ENCODE data around the gene RPS21.
"Not testable (repeated sequence)": the region's sequence is repeated elsewhere in the genome, so short reads cannot be mapped to it uniquely, and the experiment has no call there.

Gene RPS21

DNA sequence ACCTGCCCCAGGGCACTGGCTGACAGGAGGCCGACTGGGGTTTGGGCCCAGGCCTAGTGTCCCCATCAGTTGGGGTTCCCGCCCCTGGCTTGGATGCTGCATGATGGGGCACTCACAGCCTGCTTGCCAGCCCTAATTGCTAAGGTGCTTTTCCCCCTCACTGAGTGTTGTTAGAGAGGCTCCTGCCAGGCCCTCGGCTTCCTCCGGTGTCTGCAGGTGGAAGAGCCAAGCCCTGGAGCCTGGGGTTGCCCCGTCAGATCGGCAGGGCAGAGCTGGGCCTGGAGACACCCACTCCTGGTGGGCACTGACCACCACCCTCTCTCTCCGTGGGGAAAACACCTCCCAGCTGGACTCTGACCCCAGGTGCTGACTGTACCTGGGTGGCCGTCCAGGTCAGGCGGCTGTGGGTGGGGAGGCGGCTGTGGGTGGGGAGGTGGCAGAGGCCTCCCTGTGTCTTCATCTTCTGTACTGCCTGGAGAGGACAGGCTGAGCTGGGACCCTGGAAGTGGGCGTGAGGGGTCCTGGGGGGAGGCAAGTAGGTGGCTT, 26.2 kb downstream of the RPS21 start:
- no peak for DNase-seq

GRCh38 chr20:62413896-62414481, 27.1 kb downstream of the RPS21 start:
- DNase-seq, result peak; percentile 48

DNA sequence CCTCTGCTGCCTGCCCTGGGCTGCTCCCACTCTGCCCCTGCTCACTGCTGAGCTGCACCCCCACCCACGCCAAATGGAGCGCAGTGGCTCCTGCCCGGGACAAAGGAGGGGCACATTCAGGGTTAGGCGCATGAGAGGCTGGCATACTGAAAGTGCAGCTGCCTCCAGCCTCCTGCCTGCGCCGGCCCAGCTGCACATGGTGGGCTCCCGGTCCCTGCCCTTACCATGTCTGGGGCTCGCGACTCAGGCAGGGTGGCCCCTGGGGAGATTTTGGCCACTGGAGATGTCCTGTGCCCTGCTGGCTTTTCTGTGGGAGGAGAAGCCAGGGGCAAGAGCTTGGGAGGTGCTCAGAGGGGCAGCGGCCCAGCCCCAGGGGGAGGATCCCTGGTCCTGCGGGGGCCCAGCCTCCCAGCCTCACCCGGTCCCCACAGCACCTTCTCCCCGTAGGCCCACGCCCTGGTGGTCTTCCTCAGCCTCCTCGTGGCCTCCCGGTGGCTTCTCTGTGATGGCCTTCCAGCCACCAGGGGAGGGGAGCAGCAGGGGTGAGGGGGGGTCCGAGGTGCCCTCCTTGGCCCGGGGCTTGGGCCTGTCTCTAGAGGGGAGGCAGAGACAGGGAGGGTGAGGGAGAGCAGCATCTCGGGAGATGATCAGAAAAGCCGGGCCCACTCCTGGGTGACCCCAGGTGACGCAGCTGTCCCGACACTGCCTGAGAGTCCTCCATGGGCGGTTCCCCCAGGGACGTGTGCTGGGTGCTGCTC, 28.6 kb downstream of the RPS21 start:
- no peak for DNase-seq

DNA sequence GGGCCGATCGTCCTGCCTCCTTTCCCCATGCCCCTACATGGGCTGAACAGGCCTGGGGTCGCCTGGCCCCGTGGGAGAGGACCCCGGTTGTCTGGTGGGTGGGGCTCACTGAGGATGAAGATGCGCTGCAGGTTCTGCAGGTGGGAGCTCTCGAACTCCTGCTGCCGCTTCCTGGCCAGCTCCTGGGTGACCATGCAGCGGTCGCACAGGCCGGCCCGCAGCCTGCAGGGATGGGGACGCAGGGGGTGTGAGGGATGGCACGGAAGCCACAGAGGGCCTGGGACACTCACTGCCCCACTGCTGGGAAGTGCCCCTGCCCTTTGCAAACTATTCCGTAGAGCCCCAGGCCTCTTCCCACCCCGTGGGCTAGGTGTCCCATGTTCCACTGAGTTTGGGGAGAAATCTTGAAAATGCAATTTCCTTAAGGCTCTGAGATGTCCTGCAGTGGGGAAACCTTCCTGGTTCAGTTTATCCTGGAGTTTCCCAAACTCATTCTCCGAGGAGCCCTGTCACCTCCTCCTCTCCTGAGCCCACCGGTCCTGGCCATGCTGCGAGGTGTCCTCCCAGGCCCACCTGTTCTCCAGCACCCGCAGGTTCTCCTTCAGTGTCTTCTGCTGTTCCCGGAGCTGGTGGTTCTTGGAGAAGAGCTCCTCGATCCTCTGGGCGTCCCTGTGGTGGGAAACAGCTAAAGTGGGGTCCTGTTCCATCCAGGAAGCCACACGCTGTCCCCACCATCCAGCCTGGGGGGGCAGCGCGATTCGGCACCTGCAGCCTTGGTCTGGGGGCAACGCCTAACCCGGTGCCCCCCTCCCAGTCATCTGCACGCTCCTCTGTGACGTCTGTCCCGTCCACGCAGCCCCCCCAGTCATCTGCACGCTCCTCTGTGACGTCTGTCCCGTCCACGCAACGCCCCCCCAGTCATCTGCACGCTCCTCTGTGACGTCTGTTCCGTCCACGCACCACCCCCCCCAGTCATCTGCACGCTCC, 30.0 kb downstream of the RPS21 start:
- no peak for DNase-seq

GRCh38 chr20:62417981-62418708, 31.2 kb downstream of the RPS21 start:
- DNase-seq, result no peak

DNA sequence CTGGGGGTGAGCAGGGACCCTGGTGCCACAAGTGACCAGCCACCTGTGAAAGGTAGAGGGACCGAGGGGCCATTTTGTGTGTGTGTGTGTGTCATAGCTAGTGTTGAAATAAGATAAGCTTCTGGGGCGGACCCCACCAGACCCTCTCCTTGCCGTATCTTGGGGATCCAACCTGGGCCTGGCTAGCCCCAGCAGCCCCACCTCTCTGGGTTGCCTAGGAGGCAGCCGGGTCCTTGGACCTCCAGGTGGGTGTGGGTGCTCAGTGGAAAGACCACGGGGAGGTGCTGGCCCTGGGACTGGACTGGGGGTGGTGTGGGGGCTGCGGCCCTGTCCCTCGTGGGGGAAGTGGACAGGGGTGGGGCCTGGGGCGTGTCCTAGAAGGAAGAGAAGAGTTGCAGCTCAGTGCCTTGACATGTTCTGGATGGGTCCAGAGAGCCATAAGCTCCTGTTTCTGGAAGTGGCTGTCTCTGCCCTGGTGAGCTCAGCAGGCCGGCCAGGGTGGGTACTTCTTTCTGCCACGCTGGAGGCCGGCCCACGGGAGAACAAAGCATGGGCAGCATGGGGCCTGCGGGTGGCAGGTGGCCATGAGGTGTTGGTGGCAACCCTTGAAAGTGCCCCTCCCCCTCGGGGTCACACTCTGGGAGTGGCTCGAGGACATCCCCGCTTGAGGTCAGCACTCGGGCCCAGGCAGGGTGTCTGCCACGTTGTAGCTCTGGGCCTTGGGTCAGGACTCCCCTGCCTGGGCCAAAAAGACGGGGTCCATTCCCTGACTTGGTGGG, 32.0 kb downstream of the RPS21 start:
- DNase-seq, result no peak

GRCh38 chr20:62419759-62420158, 32.9 kb downstream of the RPS21 start:
- no peak for DNase-seq

DNA sequence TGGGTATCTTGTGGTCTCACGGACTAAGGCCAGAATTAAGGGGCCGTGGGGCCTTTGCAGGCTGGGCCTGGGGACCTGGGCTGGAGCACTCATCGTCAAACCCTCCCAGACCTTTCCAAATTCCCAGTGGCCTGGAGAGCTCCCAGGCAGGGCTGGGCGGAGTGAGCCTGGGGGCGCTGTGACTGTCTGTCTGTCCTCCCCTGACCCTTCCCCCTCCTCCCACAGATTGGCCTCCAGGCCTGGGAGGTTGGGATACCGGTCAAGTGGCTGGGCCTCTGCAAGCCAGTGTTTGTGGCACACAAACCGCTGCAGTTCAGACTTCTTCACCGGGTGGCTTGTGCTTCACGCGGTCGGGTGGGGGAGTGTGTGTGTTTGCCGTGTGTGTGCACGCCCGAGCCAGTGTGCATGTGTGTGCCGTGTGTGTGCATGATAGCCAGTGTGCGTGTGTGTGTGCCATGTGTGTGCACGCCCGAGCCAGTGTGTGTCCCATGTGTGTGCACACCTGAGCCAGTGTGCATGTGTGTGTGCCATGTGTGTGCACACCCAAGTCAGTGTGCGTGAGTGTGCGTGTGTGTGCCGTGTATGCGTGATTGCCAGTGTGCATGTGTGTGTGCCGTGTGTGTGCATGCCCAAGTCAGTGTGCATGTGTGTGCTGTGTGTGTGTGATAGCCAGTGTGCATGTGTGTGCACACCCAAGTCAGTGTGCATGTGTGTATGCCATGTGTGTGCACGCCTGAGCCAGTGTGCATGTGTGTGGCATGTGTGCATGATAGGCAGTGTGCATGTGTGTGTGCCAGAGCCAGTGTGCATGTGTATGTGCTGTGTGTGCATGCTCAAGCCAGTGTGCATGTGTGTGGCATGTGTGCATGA, 34.2 kb downstream of the RPS21 start:
- DNase-seq, result no peak

DNA sequence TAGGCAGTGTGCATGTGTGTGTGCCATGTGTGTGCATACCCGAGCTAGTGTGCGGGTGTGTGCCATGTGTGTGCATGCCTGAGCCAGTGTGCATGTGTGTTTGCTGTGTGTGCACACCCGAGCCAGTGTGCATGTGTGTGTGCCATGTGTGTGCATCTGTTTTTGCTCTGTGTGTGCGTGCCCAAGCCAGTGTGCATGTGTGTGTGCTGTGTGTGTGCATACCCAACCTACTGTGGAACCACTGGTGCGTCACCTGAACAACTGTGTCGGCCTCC, 34.8 kb downstream of the RPS21 start:
- no peak for DNase-seq

GRCh38 chr20:62422636-62423325, 35.9 kb downstream of the RPS21 start:
- DNase-seq, result no peak

DNA sequence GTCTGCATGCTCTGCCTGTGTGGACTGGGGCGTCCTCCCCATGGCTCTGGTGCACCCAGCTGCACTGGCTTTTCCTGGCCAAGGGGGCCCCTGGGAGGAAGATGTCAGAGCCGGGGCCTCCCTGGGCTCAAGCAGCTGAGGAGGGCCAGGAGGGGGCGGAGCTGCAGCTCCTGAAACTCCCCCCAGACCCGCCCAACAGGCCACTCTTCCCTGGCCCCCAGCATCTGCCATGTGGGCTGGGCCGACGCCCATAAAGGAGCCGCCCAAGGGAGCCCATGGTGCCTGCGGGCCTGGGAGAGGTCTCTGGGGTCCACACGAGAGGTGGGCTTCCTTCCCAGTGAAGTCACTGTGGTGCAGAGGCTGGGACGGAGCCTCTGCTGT, 36.4 kb downstream of the RPS21 start:
- DNase-seq, result no peak

DNA sequence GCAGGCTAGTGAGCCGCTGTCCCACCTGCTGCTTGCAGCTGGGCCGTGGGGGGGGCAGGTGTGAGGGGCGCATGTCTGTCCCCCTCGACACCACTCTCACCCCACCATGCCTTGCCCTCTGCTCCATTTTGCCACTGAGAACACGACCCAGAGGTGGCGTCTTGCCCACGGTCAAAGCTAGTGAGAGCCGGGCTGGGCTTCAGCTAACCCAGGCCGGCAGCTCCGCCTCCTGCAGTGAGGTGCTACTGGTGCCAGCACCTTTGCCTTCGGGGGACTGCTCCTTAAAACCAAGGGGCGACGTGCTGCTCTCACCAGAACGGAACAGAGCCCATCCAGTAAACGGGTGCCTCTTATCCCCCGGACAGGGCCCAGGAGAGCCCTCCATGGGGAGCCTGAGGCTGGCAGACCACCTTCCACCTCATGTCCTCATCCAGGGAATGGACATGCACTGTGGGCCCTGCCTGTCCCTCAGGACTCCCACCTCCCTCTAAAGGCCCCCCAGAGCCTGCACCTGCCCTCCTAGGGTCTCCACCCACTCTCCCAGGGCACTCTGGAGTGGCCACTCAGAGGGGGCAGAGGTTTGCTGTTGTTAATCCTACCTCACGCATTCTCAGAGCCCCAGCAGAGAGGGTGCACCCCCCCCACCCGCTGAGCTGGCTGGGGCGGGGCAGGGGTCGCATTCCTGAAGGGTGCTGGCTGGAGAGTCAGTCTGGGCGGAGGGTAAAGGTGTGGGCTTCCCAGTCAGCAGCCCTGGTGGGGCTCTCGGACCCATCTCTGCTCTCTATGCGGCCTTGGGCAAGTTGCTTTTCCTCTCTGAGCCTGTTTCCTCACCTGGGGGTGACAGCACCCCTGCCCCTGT, 37.6 kb downstream of the RPS21 start:
- no peak for DNase-seq

- no peak for DNase-seq
These were observed 38.6 kb downstream of the RPS21 start for GRCh38 chr20:62425281-62426058.

DNA sequence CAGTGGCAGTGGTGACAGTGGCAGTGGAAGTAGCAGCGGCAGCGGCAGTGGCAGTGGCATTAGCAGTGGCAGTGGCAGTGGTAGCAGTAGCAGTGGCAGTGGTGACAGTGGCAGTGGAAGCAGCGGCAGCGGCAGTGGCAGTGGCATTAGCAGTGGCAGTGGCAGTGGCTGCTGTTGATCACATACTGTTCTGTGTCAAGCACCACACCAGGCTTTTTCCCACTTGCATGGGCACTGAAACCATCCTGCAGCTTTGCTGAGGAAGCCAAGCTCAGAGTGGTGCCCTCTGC, 39.1 kb downstream of the RPS21 start:
- not testable (repeated sequence) for DNase-seq

DNA sequence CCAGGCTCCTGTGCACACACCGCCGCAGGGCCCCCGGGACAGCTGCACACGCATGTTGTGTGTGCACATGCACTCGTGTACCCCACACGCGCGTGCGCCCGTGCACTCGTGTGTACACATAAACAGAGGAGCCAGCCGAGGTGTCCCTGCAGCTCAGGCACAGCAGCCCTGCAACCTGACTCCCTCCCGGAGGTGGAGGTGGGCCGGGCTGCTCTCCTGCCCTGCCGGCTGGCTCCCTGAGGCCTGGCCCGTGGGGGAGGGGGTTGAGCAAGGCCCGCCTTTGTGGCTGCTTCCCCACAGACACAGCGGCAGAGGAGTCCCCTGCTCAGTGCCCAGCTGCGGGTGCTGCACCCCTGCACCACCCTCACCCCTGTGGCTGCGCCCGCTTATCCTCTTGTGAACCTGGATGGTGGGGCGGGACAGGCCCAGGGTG, 39.8 kb downstream of the RPS21 start:
- DNase-seq, result no peak

- DNase-seq, result no peak
These were observed 40.5 kb downstream of the RPS21 start, which contains the start of gene RBBP8NL for GRCh38 chr20:62427172-62428001. TSS of gene RBBP8NL (minus strand) at chr20:62427539. CDS start at chr20:62419647, 7,892 bp downstream.

GRCh38 chr20:62428002-62428372, 41.1 kb downstream of the RPS21 start:
- no peak for DNase-seq
